VCaP (cell line): ENCODE data around the gene SLX9.

Experiments
- H3K27ac ChIP-seq: fragments of 450-650 bp; 2 replicates; pipeline ENCODE4 v1.5.1; 2017
- CTCF ChIP-seq: fragments of 450-650 bp; conservative IDR thresholded peaks from 2 replicates; pipeline ENCODE4 v1.5.1; 2017; ENCODE audit warnings: mild to moderate bottlenecking, moderate library complexity

The SLX9 gene

DNA sequence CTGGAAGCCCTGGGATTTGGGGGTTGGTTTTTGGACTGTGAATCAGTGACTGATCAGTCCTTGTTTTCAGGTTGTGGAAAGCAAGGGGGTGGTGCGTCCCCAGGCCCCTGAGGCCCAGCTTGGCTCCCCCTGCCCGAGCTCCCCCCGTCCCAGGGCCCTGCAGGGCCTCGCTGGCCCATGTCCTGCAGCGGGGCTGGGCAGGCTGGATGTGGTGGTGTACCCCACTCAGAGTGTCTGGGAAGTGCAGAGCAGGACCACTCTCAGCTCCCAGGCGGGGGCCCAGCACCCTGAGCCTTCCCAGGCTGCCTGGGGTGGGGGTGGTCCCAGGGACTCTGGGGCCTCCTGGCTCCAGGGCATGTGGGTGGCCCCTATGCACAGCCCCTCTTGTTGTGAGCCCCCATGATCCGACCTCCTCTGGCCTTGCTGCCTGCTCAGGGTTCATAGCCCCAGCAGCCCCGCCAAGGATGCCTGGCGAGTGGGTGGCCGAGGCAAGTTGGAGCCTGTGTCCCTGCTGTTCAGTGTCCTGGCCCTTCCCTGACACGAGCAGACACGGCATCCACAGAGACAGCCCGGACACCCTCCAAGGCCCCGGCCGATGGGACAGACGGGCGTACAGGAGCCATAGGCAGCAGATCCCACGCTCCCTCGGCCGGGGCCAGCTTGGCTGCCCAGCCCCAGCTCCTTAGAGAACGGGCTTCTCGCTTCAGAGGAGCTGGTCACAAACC lies 37.9 kb downstream of the SLX9 start:
- TF ChIP-seq CTCF = no peak
- H3K27ac ChIP-seq = no peak overlapping the region

DNA sequence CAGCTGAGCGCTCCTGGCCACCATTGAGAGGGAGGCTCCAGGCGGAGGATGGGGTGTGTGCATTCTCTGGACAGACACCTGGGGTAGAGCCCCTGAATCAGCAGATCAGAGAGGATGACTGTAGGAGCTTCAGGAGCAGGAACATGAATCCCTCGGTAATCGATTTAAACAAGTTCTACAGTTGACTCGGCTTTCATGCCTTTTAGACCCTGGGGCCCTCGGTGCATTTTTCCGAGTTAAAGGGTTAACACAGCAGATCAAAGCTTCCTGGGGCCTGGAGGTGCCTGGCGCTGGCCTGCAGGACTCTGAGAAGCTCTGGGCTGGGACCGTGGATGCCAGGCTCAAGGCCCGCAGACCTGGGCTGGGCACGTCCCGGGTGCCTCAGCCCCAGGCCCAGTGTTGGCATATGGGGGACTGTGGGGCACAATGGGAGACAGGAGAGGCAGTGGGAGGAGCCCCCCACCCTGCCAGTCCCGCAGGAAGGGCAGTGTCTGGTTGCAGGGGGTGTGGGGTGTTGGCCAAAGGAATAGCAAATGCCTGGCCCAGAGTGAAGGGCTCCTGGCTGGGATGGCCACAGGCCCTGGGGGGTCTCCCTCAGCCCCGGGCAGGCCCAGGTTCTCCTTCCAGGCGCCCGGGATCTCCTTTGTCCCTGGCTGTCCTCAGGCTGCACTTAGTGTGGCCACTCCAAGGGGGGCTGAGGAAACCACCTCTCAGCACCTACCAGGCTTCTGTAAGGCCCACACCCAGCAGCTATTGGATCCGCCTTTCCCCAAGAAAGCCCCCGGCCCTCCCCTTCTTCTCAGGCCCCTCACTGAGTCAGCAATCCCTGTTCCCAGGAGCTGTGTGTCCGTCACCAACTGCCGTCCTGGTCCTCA lies 40.1 kb downstream of the SLX9 start:
- TF ChIP-seq CTCF = no peak

GRCh38 chr21:44980562-44981489 lies 41.0 kb downstream of the SLX9 start:
- no peak for TF ChIP-seq CTCF
- no peak overlapping the region for H3K27ac ChIP-seq

More for the DNA sequence above, 40.1 kb downstream of the SLX9 start:
- no peak overlapping the region for H3K27ac ChIP-seq

- peak overlapping the region; percentile 18; the same call in 1 of the 2 replicates for H3K27ac ChIP-seq
- TF ChIP-seq CTCF = no peak
These were observed 42.9 kb downstream of the SLX9 start for GRCh38 chr21:44982558-44983250.

GRCh38 chr21:44983421-44984206 lies 43.8 kb downstream of the SLX9 start:
- 0 out of 2 replicates have a peak, but pooled peaks have one; percentile 14 for TF ChIP-seq CTCF
- H3K27ac ChIP-seq = peak overlapping the region; percentile 18; the same call in 1 of the 2 replicates

DNA sequence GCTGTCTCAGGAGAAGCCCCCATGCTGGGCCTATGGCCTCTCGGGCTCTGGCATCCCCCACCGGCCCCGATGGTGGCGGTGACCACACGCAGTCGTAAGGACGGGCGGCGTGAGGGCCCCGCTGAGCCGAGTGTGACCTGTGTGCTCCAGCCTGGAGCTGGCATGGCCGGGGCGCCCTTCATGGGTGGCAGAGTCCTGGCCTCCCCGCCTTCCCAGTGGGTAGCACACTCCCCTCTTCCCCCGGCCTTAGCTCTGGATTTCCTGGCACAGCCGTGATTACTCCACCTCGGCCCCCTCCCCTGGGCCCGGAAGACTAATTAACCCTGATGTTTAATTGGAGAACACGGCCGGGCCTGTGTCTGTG lies 44.6 kb downstream of the SLX9 start:
- no peak for TF ChIP-seq CTCF
- no peak overlapping the region for H3K27ac ChIP-seq
